ENCODE measurements around the gene KLHL20.
A peak's percentile ranks its signal among the peaks of the same experiment; 100 is the strongest.
"Not testable (repeated sequence)": the region's sequence is repeated elsewhere in the genome, so short reads cannot be mapped to it uniquely, and the experiment has no call there.

Gene KLHL20
- total RNA-seq: 25.6 to 39.4 reads per million in 2 donors

GRCh38 chr1:173714759-173715537 lies at the start of gene KLHL20:
TSS of gene KLHL20 (plus strand) at chr1:173714981. CDS start at chr1:173716044, 1,063 bp downstream.
- DNase-seq: peak; percentile 52 to 96 (median 76)

GRCh38 chr1:173666646-173667045 lies 48.1 kb upstream of the KLHL20 start:
- no peak for DNase-seq

- peak in 1 of 5 experiments; percentile 16 for DNase-seq
These were observed 45.3 kb upstream of the KLHL20 start, which contains the start of gene ANKRD45 for GRCh38 chr1:173669491-173669941. TSS of gene ANKRD45 (minus strand) at chr1:173669851. CDS start at chr1:173659418, 10,433 bp downstream.

GRCh38 chr1:173674496-173674895 lies 40.3 kb upstream of the KLHL20 start:
- not testable (repeated sequence) for DNase-seq

- not testable (repeated sequence) for DNase-seq
These were observed 34.6 kb upstream of the KLHL20 start for GRCh38 chr1:173680152-173680551.

- no peak for DNase-seq
These were observed 32.6 kb upstream of the KLHL20 start for GRCh38 chr1:173682184-173682583.

- not testable (repeated sequence) for DNase-seq
These were observed 30.9 kb upstream of the KLHL20 start for GRCh38 chr1:173683838-173684237.

GRCh38 chr1:173685121-173685520 lies 29.7 kb upstream of the KLHL20 start:
- not testable (repeated sequence) for DNase-seq

GRCh38 chr1:173688300-173688699 lies 26.5 kb upstream of the KLHL20 start:
- DNase-seq: no peak

- DNase-seq: no peak
These were observed 21.5 kb upstream of the KLHL20 start for GRCh38 chr1:173693238-173693637.

- DNase-seq: not testable (repeated sequence)
These were observed 13.5 kb upstream of the KLHL20 start for GRCh38 chr1:173701299-173701698.

GRCh38 chr1:173702736-173703135 lies 12.0 kb upstream of the KLHL20 start:
- DNase-seq: no peak

GRCh38 chr1:173705117-173705516 lies 9.7 kb upstream of the KLHL20 start:
- DNase-seq: no peak

GRCh38 chr1:173708787-173709186 lies 6.0 kb upstream of the KLHL20 start:
- DNase-seq: no peak

GRCh38 chr1:173714441-173714758 lies 381 bp upstream of the KLHL20 start:
- DNase-seq: no peak

GRCh38 chr1:173715538-173715844 lies 710 bp downstream of the KLHL20 start:
- no peak for DNase-seq

- DNase-seq: no peak
These were observed 2.5 kb downstream of the KLHL20 start for GRCh38 chr1:173717238-173717637.

- DNase-seq: not testable (repeated sequence)
These were observed 16.6 kb downstream of the KLHL20 start for GRCh38 chr1:173731331-173731730.

GRCh38 chr1:173733912-173734311 lies 19.1 kb downstream of the KLHL20 start:
- DNase-seq: no peak

- not testable (repeated sequence) for DNase-seq
These were observed 21.3 kb downstream of the KLHL20 start for GRCh38 chr1:173736104-173736503.

GRCh38 chr1:173742203-173742886 lies 27.6 kb downstream of the KLHL20 start:
- no peak for DNase-seq

- no peak for DNase-seq
These were observed 29.9 kb downstream of the KLHL20 start for GRCh38 chr1:173744651-173745050.

GRCh38 chr1:173749137-173749536 lies 34.4 kb downstream of the KLHL20 start:
- DNase-seq: no peak

- DNase-seq: no peak
These were observed 39.0 kb downstream of the KLHL20 start for GRCh38 chr1:173753830-173754229.
